H1 (cell line): ENCODE data around the gene STIMATE. TPM values are rescaled to one million over a fixed set of nuclear protein-coding genes. Genes with fewer than 3 reads are reported as not detected.

Experiments
- CTCF ChIA-PET: fragments of 300-600 bp; sonication (Branson Sonifier 250); formaldehyde crosslinking; loops from one replicate; lab custom pipeline; 2021; ENCODE audit not compliant: partially characterized antibody; lab: Charles Lee
- POLR2A ChIA-PET: fragments of 300-600 bp; sonication (Branson Sonifier 250); formaldehyde crosslinking; loops from one replicate; lab custom pipeline; 2021; ENCODE audit warnings: inconsistent platforms; ENCODE audit not compliant: partially characterized antibody; lab: Charles Lee
- DNase-seq, 2 experiments: peaks; one replicate each; pipeline versions ENCODE4 v3.0.0 to v3.0.0-alpha.2; 2010 to 2022; ENCODE audit warnings: low spot score in 2 of 2, low read depth in 1 of 2, mixed read lengths in 1 of 2
- FAIRE-seq: peaks from 2 replicates; lab custom pipeline; 2011; peaks lifted over from hg19 to GRCh38; lab: Jason Lieb, UNC
- H2AFZ ChIP-seq: 2 replicates; pipeline ENCODE4 v1.8.1; 2012; ENCODE audit warnings: low read length, inconsistent platforms
- H2AK5ac ChIP-seq: 2 replicates; pipeline ENCODE4 v1.6.1; 2013; ENCODE audit warnings: low read depth, low read length
- H2BK120ac ChIP-seq: replicated peaks from 2 replicates; pipeline ENCODE3; 2013; ENCODE audit warnings: low read depth, low read length, inconsistent platforms
- H2BK12ac ChIP-seq: 2 replicates; pipeline ENCODE4 v1.6.1; 2013; ENCODE audit warnings: low read depth, low read length
- H2BK15ac ChIP-seq: 2 replicates; pipeline ENCODE4 v1.6.1; 2013; ENCODE audit warnings: low read length
- H2BK20ac ChIP-seq: 2 replicates; pipeline ENCODE4 v1.6.1; 2013; ENCODE audit warnings: low read length
- H2BK5ac ChIP-seq: 2 replicates; pipeline ENCODE4 v1.6.1; 2013; ENCODE audit warnings: low read depth, low read length
- H3K14ac ChIP-seq: 2 replicates; pipeline ENCODE4 v1.6.1; 2013; ENCODE audit warnings: inconsistent platforms; ENCODE audit not compliant: insufficient read length
- H3K18ac ChIP-seq: 2 replicates; pipeline ENCODE4 v1.6.1; 2013; ENCODE audit warnings: low read length; ENCODE audit errors: extremely low read depth
- H3K23ac ChIP-seq: 2 replicates; pipeline ENCODE4 v1.6.1; 2013; ENCODE audit warnings: inconsistent platforms; ENCODE audit not compliant: insufficient read length
- H3K23me2 ChIP-seq: 2 replicates; pipeline ENCODE4 v1.6.1; 2013; ENCODE audit warnings: low read depth, low read length
- H3K27ac ChIP-seq: 2 replicates; pipeline ENCODE4 v1.6.1; 2011; ENCODE audit warnings: low read depth, low read length, inconsistent platforms
- H3K27me3 ChIP-seq, 4 experiments: replicated peaks in 1 of 4; 1 replicate in 1 of 4; 2 replicates in 3 of 4; pipeline versions ENCODE4 v1.6.1 to v1.8.1; 2011 to 2013; ENCODE audit warnings: low read length in 3 of 4, mild to moderate bottlenecking in 3 of 4, inconsistent platforms in 2 of 4, mixed read lengths in 2 of 4, moderate library complexity in 1 of 4; ENCODE audit not compliant: control insufficient read depth in 3 of 4, insufficient read depth in 3 of 4; ENCODE audit errors: extremely low read depth in 1 of 4
- H3K36me3 ChIP-seq, 4 experiments: 2 replicates each; pipeline versions ENCODE4 v1.6.1 to v1.8.1; 2011 to 2013; ENCODE audit warnings: mild to moderate bottlenecking in 4 of 4, low read length in 3 of 4, moderate library complexity in 2 of 4, control low read depth in 1 of 4, inconsistent platforms in 1 of 4; ENCODE audit not compliant: insufficient read depth in 4 of 4, control insufficient read depth in 2 of 4
- H3K4ac ChIP-seq: replicated peaks from 2 replicates; pipeline ENCODE3; 2013; ENCODE audit warnings: low read length, low read depth, mixed read lengths, inconsistent platforms; ENCODE audit not compliant: insufficient read length
- H3K4me1 ChIP-seq, 4 experiments: replicated peaks in 1 of 4; 1 replicate in 1 of 4; 2 replicates in 3 of 4; pipeline versions ENCODE4 v1.6.1 to v1.8.1; 2011 to 2013; ENCODE audit warnings: low read length in 3 of 4, inconsistent platforms in 2 of 4, mixed read lengths in 1 of 4; ENCODE audit not compliant: insufficient read depth in 4 of 4, control insufficient read depth in 3 of 4
- H3K4me2 ChIP-seq, 2 experiments: 2 replicates each; pipeline versions ENCODE4 v1.6.1 to v1.8.1; 2011 to 2013; ENCODE audit warnings: low read depth in 2 of 2, low read length in 2 of 2, control low read depth in 1 of 2, inconsistent platforms in 1 of 2, mild to moderate bottlenecking in 1 of 2; ENCODE audit not compliant: insufficient read depth in 1 of 2
- H3K4me3 ChIP-seq, 4 experiments: fragments of 200-600, 300-600 bp in 1 of 4; sonication (generic), shearing (Covaris generic), sonication (Bioruptor Twin) in 1 of 4; 2 replicates each; pipeline versions ENCODE4 v1.5.1 to v1.8.1; 2011 to 2016; ENCODE audit warnings: low read length in 4 of 4, low read depth in 3 of 4, control low read depth in 2 of 4, inconsistent platforms in 2 of 4, mild to moderate bottlenecking in 2 of 4, mixed read lengths in 1 of 4, moderate library complexity in 1 of 4; ENCODE audit not compliant: insufficient read depth in 2 of 4; ENCODE audit errors: extremely low read depth in 1 of 4
- H3K56ac ChIP-seq: replicated peaks from 2 replicates; pipeline ENCODE3; 2013; ENCODE audit warnings: low read depth, mild to moderate bottlenecking, mixed read lengths, low read length, inconsistent platforms; ENCODE audit not compliant: insufficient read length
- H3K79me1 ChIP-seq: 2 replicates; pipeline ENCODE4 v1.6.1; 2013; ENCODE audit warnings: low read depth, low read length, control low read depth
- H3K79me2 ChIP-seq, 2 experiments: 2 replicates each; pipeline versions ENCODE4 v1.6.1 to v1.8.1; 2012 to 2013; ENCODE audit warnings: low read length in 2 of 2, mild to moderate bottlenecking in 2 of 2, inconsistent platforms in 1 of 2; ENCODE audit not compliant: insufficient read depth in 2 of 2, control insufficient read depth in 1 of 2
- H3K9ac ChIP-seq, 4 experiments: replicated peaks in 1 of 4; 1 replicate in 1 of 4; 2 replicates in 3 of 4; pipeline versions ENCODE4 v1.6.1 to v1.8.1; 2011 to 2013; ENCODE audit warnings: low read depth in 3 of 4, low read length in 3 of 4, control low read depth in 2 of 4, mild to moderate bottlenecking in 2 of 4, moderate library complexity in 2 of 4, inconsistent platforms in 1 of 4; ENCODE audit errors: extremely low read depth in 1 of 4
- H3K9me3 ChIP-seq, 2 experiments: 2 replicates each; pipeline versions ENCODE4 v1.6.1 to v1.8.1; 2012 to 2013; ENCODE audit warnings: mild to moderate bottlenecking in 2 of 2, moderate library complexity in 2 of 2, control low read depth in 1 of 2, inconsistent platforms in 1 of 2, low read depth in 1 of 2, low read length in 1 of 2, mixed read lengths in 1 of 2; ENCODE audit not compliant: insufficient read depth in 2 of 2
- H4K20me1 ChIP-seq, 2 experiments: replicated peaks in 1 of 2; 2 replicates each; pipeline versions ENCODE3 to v1.8.1; 2011 to 2013; ENCODE audit warnings: inconsistent platforms in 2 of 2, low read length in 2 of 2, mild to moderate bottlenecking in 1 of 2; ENCODE audit not compliant: insufficient read depth in 2 of 2, control insufficient read depth in 1 of 2
- H4K5ac ChIP-seq: 2 replicates; pipeline ENCODE4 v1.6.1; 2013; ENCODE audit warnings: low read length, low read depth, mixed read lengths, inconsistent platforms; ENCODE audit not compliant: insufficient read length
- H4K8ac ChIP-seq: 2 replicates; pipeline ENCODE4 v1.8.0; 2013; ENCODE audit warnings: mild to moderate bottlenecking, moderate library complexity, low read length, inconsistent platforms; ENCODE audit not compliant: insufficient read depth; ENCODE audit errors: extremely low read depth
- H4K91ac ChIP-seq: replicated peaks from 2 replicates; pipeline ENCODE3; 2013; ENCODE audit warnings: low read length, mixed read lengths, inconsistent platforms; ENCODE audit not compliant: insufficient read length
- ATF2 ChIP-seq: IDR thresholded peaks from 2 replicates; pipeline ENCODE4 v1.6.1; 2012; ENCODE audit warnings: low read length, inconsistent platforms
- BACH1 ChIP-seq: IDR thresholded peaks from 2 replicates; pipeline ENCODE4 v1.6.1; 2012; ENCODE audit warnings: low read length, improper control_type of control experiment
- BRCA1 ChIP-seq: IDR thresholded peaks from 2 replicates; pipeline ENCODE4 v1.6.1; 2012; ENCODE audit warnings: low read depth, low read length, improper control_type of control experiment
- CBX5 ChIP-seq: fragments of 300-800, 300-1000 bp; sonication (generic); IDR thresholded peaks from 2 replicates; pipeline ENCODE4 v1.7.1; 2016; ENCODE audit warnings: antibody characterized with exemption, low read length, low read depth
- E2F6 ChIP-seq: IDR thresholded peaks from 2 replicates; pipeline ENCODE4 v1.6.1; 2012; ENCODE audit warnings: inconsistent platforms
- NRF1 ChIP-seq: IDR thresholded peaks from 2 replicates; pipeline ENCODE4 v1.6.1; 2011; ENCODE audit warnings: mild to moderate bottlenecking, low read depth, low read length, improper control_type of control experiment
- PHF8 ChIP-seq: fragments of 200-600 bp; sonication (generic); conservative IDR thresholded peaks from 2 replicates; pipeline ENCODE4 v1.7.1; 2012; ENCODE audit warnings: low read depth, mild to moderate bottlenecking, inconsistent platforms, low read length, moderate library complexity
- RXRA ChIP-seq: IDR thresholded peaks from 2 replicates; pipeline ENCODE4 v1.6.1; 2011; ENCODE audit warnings: low read depth, mild to moderate bottlenecking, low read length, moderate library complexity; ENCODE audit not compliant: insufficient read depth
- SAP30 ChIP-seq: fragments of 300-600 bp; sonication (generic); IDR thresholded peaks from 2 replicates; pipeline ENCODE4 v1.7.1; 2012; ENCODE audit warnings: low read length, moderate library complexity, mild to moderate bottlenecking, inconsistent platforms; ENCODE audit not compliant: insufficient read depth, insufficient replicate concordance
- SP1 ChIP-seq: IDR thresholded peaks from 2 replicates; pipeline ENCODE4 v1.6.1; 2011; ENCODE audit warnings: low read depth, low read length
- SP4 ChIP-seq: IDR thresholded peaks from 2 replicates; pipeline ENCODE4 v1.6.1; 2012; ENCODE audit warnings: low read length, inconsistent platforms
- SRF ChIP-seq: IDR thresholded peaks from 2 replicates; pipeline ENCODE4 v1.6.1; 2011; ENCODE audit warnings: mild to moderate bottlenecking, low read depth, low read length, moderate library complexity
- SUZ12 ChIP-seq: fragments of 200-600 bp; sonication (generic); IDR thresholded peaks from 2 replicates; pipeline ENCODE4 v1.6.1; 2012; ENCODE audit warnings: mild to moderate bottlenecking, inconsistent platforms, low read length, moderate library complexity, mixed read lengths
- WGBS, 2 experiments: shearing (Covaris generic) in 1 of 2; methylation state at CpG; one replicate each; pipeline versions ENCODE4 v1.1.6 to v1.1.7; 2013 to 2015; ENCODE audit warnings: low lambda C conversion rate in 2 of 2, mixed read lengths in 2 of 2, inconsistent platforms in 1 of 2, low coverage in 1 of 2, missing lambda C conversion rate in 1 of 2; ENCODE audit not compliant: insufficient replicate concordance in 2 of 2, insufficient coverage in 1 of 2, insufficient read length in 1 of 2; ENCODE audit errors: extremely low coverage in 1 of 2, missing lambda C conversion rate in 1 of 2; 5-methylcytosine and 5-hydroxymethylcytosine counted together
- polyA plus RNA-seq, 7 experiments: library from polyadenylated mRNA; depleted of rRNA in 3 of 7; stranded (reverse) in 5 of 7; unstranded in 2 of 7; fragments of >200 nt in 5 of 7; fragments of 200-250 nt in 2 of 7; gene quantifications; 1 replicate in 5 of 7; 2 replicates in 1 of 7; 4 replicates in 1 of 7; pipeline versions ENCODE4 v1.2.1 to v1.2.3, GENCODE V29; 2011 to 2013; ENCODE audit warnings: missing spikeins in 2 of 7, mixed read lengths in 2 of 7
- total RNA-seq: library from RNA; stranded (reverse); fragmentation: NEBNext Ultra II Directional; extraction: Animal tissue kit (Norgen Biotek cat#: 25700); gene quantifications from 2 replicates; pipeline ENCODE4 v1.2.1, GENCODE V29; 2021

The STIMATE gene
- total and polyA plus RNA-seq, 2 of the 8 experiments (the other 6 are each of a cell fraction or from before 2014, with no cell fraction given): 17.5 to 22.1 TPM

- H3K14ac ChIP-seq: no peak overlapping the region
- H3K18ac ChIP-seq: no peak overlapping the region
- H3K23ac ChIP-seq: no peak overlapping the region
- no peak overlapping the region for H2BK20ac ChIP-seq
- H2BK5ac ChIP-seq: no peak overlapping the region
- no peak overlapping the region for H2BK15ac ChIP-seq
- H3K4me3 ChIP-seq: no peak overlapping the region
- H3K4me2 ChIP-seq: no peak overlapping the region
- no peak overlapping the region for H2BK120ac ChIP-seq
- H4K5ac ChIP-seq: no peak overlapping the region
- no peak overlapping the region for H3K9ac ChIP-seq
- POLR2A ChIA-PET: no interaction called here
- H3K4me1 ChIP-seq: no peaks in the 10 kb centered on the region
- no peaks in the 10 kb centered on the region for H3K9me3 ChIP-seq
- no peak overlapping the region for H2AFZ ChIP-seq
- 91% methylated on average over 9 of the region's 9 CpGs; no CpG with 5 or more reads in 1 of the 2 experiments for WGBS, 2 experiments
- H3K23me2 ChIP-seq: no peaks in the 10 kb centered on the region
- no peak overlapping the region for H4K91ac ChIP-seq
- no peak overlapping the region for H2BK12ac ChIP-seq
- H3K79me2 ChIP-seq: no peaks in the 10 kb centered on the region
- no peaks in the 10 kb centered on the region for H3K27me3 ChIP-seq
- H3K27ac ChIP-seq: no peak overlapping the region
- H3K36me3 ChIP-seq: no peaks in the 10 kb centered on the region
- DNase-seq (no peak), FAIRE-seq (no peak)
- H3K4ac ChIP-seq: no peak overlapping the region
- no peak overlapping the region for H2AK5ac ChIP-seq
- H3K56ac ChIP-seq: no peak overlapping the region
- H4K8ac ChIP-seq: no peak overlapping the region
- no peaks in the 10 kb centered on the region for H3K79me1 ChIP-seq
- CTCF ChIA-PET: interaction anchor here (1.1 to 6.9 kb wide), 6 partner anchors 15 to 139 kb away, joined by 3 to 86 read pairs (median 3); no protein-coding TSS in a partner anchor
- peaks cover 0 to 2% of the 10 kb centered on the region in 2 experiments for H4K20me1 ChIP-seq
- TF ChIP-seq SP4 (no peak), CBX5 (no peak), SRF (no peak), PHF8 (no peak), ATF2 (no peak), SAP30 (no peak), BACH1 (no peak), E2F6 (no peak), NRF1 (no peak), RXRA (no peak), SP1 (no peak), BRCA1 (no peak), SUZ12 (no peak)
Measured at GRCh38 chr3:52796411-52796810, 100.9 kb downstream of the STIMATE start.
